ENCODE results near the gene ZFP36L1. TPM values are rescaled to one million over a fixed set of nuclear protein-coding genes. Genes with fewer than 3 reads are reported as not detected.
A peak's percentile ranks its signal among the peaks of the same experiment; 100 is the strongest.

The ZFP36L1 gene
- polyA plus RNA-seq, 1 donor from 2014 or later: 0.48 TPM

DNA sequence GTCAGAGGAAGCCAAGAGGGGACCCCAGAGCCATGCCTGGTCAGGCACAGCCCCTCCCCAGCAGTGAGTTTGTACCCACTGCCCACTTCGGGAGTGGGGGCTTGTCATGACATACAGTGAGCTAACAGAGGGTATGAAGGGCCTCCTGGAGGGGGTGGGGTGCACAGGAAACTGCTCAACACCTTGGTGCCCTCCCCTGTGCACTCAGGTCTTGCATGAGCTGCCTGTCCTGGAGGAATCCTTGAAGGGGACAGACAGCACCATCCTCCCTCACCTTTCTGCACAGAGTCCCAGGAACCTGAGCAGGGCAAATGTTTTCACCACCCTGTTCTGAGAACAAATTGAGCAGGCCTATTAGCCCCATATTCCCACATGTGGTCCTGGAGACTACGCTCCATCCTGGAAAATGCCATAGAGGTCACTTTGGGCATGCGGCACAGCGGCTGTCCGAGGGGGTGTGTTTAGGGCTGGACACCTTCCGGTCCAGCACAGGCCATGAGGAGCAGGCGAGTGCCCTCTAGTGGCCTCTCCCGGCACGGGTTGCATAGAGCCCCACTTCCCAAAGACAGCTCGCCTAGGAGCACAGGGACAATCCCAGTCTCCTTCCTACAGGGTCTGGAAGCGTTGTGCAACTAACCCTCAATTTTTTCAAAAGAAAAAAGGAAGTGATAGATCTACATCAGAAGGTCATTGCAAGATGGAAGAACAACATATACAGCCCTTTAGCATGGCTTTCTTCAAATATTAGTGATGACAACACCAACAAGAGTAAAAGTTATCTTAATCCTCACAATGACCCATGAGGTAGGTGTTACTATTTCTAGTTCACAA lies 31.9 kb upstream of the ZFP36L1 start:
- no peaks in the 10 kb centered on the region for H3K36me3 ChIP-seq (ENCODE audit: insufficient read depth, low read length)
- H3K79me2 ChIP-seq (replicated peaks; ENCODE audit: insufficient read depth, low read length): no peaks in the 10 kb centered on the region
- TF ChIP-seq SMC3 (conservative IDR thresholded peaks at IDR 0.05; ENCODE audit: poor library complexity): no peak
- TF ChIP-seq TAF1 (IDR thresholded peaks at IDR 0.05; ENCODE audit: low read depth): no peak
- TF ChIP-seq, protein P1, sequence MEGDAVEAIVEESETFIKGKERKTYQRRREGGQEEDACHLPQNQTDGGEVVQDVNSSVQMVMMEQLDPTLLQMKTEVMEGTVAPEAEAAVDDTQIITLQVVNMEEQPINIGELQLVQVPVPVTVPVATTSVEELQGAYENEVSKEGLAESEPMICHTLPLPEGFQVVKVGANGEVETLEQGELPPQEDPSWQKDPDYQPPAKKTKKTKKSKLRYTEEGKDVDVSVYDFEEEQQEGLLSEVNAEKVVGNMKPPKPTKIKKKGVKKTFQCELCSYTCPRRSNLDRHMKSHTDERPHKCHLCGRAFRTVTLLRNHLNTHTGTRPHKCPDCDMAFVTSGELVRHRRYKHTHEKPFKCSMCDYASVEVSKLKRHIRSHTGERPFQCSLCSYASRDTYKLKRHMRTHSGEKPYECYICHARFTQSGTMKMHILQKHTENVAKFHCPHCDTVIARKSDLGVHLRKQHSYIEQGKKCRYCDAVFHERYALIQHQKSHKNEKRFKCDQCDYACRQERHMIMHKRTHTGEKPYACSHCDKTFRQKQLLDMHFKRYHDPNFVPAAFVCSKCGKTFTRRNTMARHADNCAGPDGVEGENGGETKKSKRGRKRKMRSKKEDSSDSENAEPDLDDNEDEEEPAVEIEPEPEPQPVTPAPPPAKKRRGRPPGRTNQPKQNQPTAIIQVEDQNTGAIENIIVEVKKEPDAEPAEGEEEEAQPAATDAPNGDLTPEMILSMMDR (IDR thresholded peaks at IDR 0.05; ENCODE audit: poor library complexity, severe bottlenecking): peak; percentile 32
- TF ChIP-seq EP300 (conservative IDR thresholded peaks at IDR 0.05; ENCODE audit: poor library complexity, severe bottlenecking): no peak
- no peaks in the 10 kb centered on the region for H3K9me2 ChIP-seq (ENCODE audit: insufficient read depth, low read length)
- no peak overlapping the region for H3K27ac ChIP-seq (ENCODE audit: low read length)
- no peaks in the 10 kb centered on the region for H3K27me3 ChIP-seq (ENCODE audit: insufficient read depth, low read depth, low read length)
- H3K9ac ChIP-seq (ENCODE audit: low read length): no peak overlapping the region
- no peaks in the 10 kb centered on the region for H3F3A ChIP-seq (ENCODE audit: insufficient read depth, low read length, poor library complexity, severe bottlenecking)
- H2AFZ ChIP-seq (ENCODE audit: low read depth, low read length): no peak overlapping the region
- H3K9me3 ChIP-seq (ENCODE audit: low read length): no peaks in the 10 kb centered on the region
- H3K4me3 ChIP-seq (ENCODE audit: low read length): no peak overlapping the region
- H3K4me2 ChIP-seq (ENCODE audit: low read length): no peak overlapping the region
- no peaks in the 10 kb centered on the region for H4K20me1 ChIP-seq (ENCODE audit: insufficient read depth)

DNA sequence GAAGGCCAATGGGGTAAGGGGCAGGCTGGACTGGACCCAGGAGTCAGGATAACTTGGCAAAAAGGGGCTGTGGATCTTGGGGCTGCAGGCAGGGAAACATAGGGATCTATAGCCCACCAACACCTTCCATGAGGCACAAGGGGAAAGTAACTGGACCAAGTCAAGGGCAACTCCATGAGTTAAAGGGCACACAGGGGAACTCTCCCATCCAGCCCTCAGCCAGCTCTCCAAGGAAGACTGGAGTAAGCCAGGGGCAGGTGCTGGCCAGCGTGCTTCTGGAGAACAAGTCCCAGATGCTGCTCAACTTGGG lies 31.3 kb upstream of the ZFP36L1 start:
- Histone ChIP-seq H3K79me2 (replicated peaks; ENCODE audit: insufficient read depth, low read length) (no peaks in the 10 kb centered on the region), H3K9me3 (ENCODE audit: low read length) (no peaks in the 10 kb centered on the region), H3K27me3 (ENCODE audit: insufficient read depth, low read depth, low read length) (no peaks in the 10 kb centered on the region), H3K9me2 (ENCODE audit: insufficient read depth, low read length) (no peaks in the 10 kb centered on the region), H3F3A (ENCODE audit: insufficient read depth, low read length, poor library complexity, severe bottlenecking) (no peaks in the 10 kb centered on the region), H3K27ac (ENCODE audit: low read length) (no peak overlapping the region), H3K36me3 (ENCODE audit: insufficient read depth, low read length) (no peaks in the 10 kb centered on the region), H4K20me1 (ENCODE audit: insufficient read depth) (no peaks in the 10 kb centered on the region), H2AFZ (ENCODE audit: low read depth, low read length) (no peak overlapping the region), H3K4me3 (ENCODE audit: low read length) (no peak overlapping the region), H3K4me2 (ENCODE audit: low read length) (no peak overlapping the region), H3K9ac (ENCODE audit: low read length) (no peak overlapping the region)
- TF ChIP-seq EP300 (conservative IDR thresholded peaks at IDR 0.05; ENCODE audit: poor library complexity, severe bottlenecking) (no peak), SMC3 (conservative IDR thresholded peaks at IDR 0.05; ENCODE audit: poor library complexity) (no peak), EZH2 (IDR thresholded peaks at IDR 0.05; ENCODE audit: borderline replicate concordance, insufficient read depth, low read length, poor library complexity, severe bottlenecking) (no peak), MXI1 (conservative IDR thresholded peaks at IDR 0.05; ENCODE audit: poor library complexity, severe bottlenecking) (no peak), TAF1 (IDR thresholded peaks at IDR 0.05; ENCODE audit: low read depth) (no peak), POLR2AphosphoS5 (IDR thresholded peaks at IDR 0.05) (no peak), RAD21 (conservative IDR thresholded peaks at IDR 0.05) (no peak)
- TF ChIP-seq, protein P2, sequence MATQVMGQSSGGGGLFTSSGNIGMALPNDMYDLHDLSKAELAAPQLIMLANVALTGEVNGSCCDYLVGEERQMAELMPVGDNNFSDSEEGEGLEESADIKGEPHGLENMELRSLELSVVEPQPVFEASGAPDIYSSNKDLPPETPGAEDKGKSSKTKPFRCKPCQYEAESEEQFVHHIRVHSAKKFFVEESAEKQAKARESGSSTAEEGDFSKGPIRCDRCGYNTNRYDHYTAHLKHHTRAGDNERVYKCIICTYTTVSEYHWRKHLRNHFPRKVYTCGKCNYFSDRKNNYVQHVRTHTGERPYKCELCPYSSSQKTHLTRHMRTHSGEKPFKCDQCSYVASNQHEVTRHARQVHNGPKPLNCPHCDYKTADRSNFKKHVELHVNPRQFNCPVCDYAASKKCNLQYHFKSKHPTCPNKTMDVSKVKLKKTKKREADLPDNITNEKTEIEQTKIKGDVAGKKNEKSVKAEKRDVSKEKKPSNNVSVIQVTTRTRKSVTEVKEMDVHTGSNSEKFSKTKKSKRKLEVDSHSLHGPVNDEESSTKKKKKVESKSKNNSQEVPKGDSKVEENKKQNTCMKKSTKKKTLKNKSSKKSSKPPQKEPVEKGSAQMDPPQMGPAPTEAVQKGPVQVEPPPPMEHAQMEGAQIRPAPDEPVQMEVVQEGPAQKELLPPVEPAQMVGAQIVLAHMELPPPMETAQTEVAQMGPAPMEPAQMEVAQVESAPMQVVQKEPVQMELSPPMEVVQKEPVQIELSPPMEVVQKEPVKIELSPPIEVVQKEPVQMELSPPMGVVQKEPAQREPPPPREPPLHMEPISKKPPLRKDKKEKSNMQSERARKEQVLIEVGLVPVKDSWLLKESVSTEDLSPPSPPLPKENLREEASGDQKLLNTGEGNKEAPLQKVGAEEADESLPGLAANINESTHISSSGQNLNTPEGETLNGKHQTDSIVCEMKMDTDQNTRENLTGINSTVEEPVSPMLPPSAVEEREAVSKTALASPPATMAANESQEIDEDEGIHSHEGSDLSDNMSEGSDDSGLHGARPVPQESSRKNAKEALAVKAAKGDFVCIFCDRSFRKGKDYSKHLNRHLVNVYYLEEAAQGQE (IDR thresholded peaks at IDR 0.05; ENCODE audit: borderline replicate concordance): no peak
- TF ChIP-seq, protein P1 (IDR thresholded peaks at IDR 0.05; ENCODE audit: poor library complexity, severe bottlenecking): no peak

Measured in neural cell (in vitro differentiated cells).